Pancreas (tissue), 10 donors: Measurements from ENCODE around the gene ATRAID. TPM values are rescaled to one million over a fixed set of nuclear protein-coding genes. Genes with fewer than 3 reads are reported as not detected.

ENCODE experiments used
- ATAC-seq, 4 donors: fragments of 200-7000 bp; cut with Tn5 transposase; one replicate each; pipeline versions ENCODE4 v1.8.0 to v1.9.1; 2020; ENCODE audit warnings: mild to moderate bottlenecking in 4 of 4, moderate library complexity in 4 of 4
- DNase-seq, 6 donors: peaks; one replicate each; pipeline ENCODE4 v3.0.0-alpha.2; 2020
- FAIRE-seq: peaks from 2 replicates; lab custom pipeline; 2012; peaks lifted over from hg19 to GRCh38; lab: Jason Lieb, UNC
- H3K27ac ChIP-seq, 4 donors: fragments of 200-600 bp; sonication (generic); 1 replicate in 3 of 4; 2 replicates in 1 of 4; pipeline versions ENCODE4 v1.5.0 to v1.8.0; 2020
- H3K27me3 ChIP-seq, 4 donors: fragments of 200-600 bp; one replicate each; pipeline ENCODE4 v1.8.0; 2021
- H3K36me3 ChIP-seq, 3 donors: fragments of 200-600 bp; sonication (generic) in 1 of 3; one replicate each; pipeline versions ENCODE4 v1.5.0 to v1.8.0; 2020 to 2021
- H3K4me1 ChIP-seq, 3 donors: fragments of 200-600 bp; one replicate each; pipeline ENCODE4 v1.8.0; 2021
- H3K4me3 ChIP-seq, 4 donors: fragments of 200-600 bp; sonication (generic) in 2 of 4; one replicate each; pipeline versions ENCODE4 v1.5.0 to v1.8.0; 2020 to 2021
- H3K9me3 ChIP-seq, 4 donors: fragments of 200-600 bp; one replicate each; pipeline ENCODE4 v1.8.0; 2021
- CTCF ChIP-seq, 4 donors: fragments of 200-600 bp; sonication (generic) in 3 of 4; IDR thresholded peaks; one replicate each; pipeline versions ENCODE4 v1.5.0 to v1.8.0; 2021; ENCODE audit warnings: antibody characterized with exemption in 4 of 4
- WGBS, 2 donors: extraction: QIAGEN DNeasy Blood & Tissue Kit; methylation state at CpG; one replicate each; pipeline ENCODE4 v1.1.7; 2013; 5-methylcytosine and 5-hydroxymethylcytosine counted together
- intact Hi-C, 3 donors: fragments of 100-400 bp; cut with DNase I; formaldehyde crosslinking; loops; one replicate each; pipeline versions ENCODE4 v1.11.1 to v1.14.2; 2022
- polyA plus RNA-seq, 2 donors: library from polyadenylated mRNA; stranded (reverse); fragments of 200-250 nt; gene quantifications; one replicate each; pipeline ENCODE4 v1.2.3, GENCODE V29; 2013
- total RNA-seq, 6 donors: library from RNA; stranded (reverse); fragmentation: NEBNext Ultra II Directional in 4 of 6; extraction: Animal tissue kit (Norgen Biotek cat#: 25700) in 4 of 6; gene quantifications; one replicate each; pipeline versions ENCODE4 v1.2.1 to v1.2.4, GENCODE V29; 2021 to 2023
- donor health status: healthy with polysubstance abuse.
- donor health status: DM: no; HTN: no; CAD: no; lungs with moderate emphysema.
- donor health status: DM: no; HTN: no; CAD: no.
- donor health status: control.
- donor health status: control.
- donor health status: Bipolar disorder and iron deficiency.
- donor health status: DM: yes; HTN: yes; CAD: no.
- donor health status: DM: no; HTN: no; CAD: no.
- donor health status: DM: no; HTN: no; CAD: no.
- donor health status: DM: yes; HTN: yes; CAD: no.

The ATRAID gene
- total and polyA plus RNA-seq, 8 donors, result 38.9 to 106 (median 52.6) TPM

- H3K9me3 ChIP-seq, result no peaks in the 10 kb centered on the region
- no peak overlapping the region for H3K27ac ChIP-seq
- no peak overlapping the region for H3K4me3 ChIP-seq
- ATAC-seq (no peak), FAIRE-seq (no peak), DNase-seq (no peak)
- no peaks in the 10 kb centered on the region for H3K36me3 ChIP-seq
- H3K27me3 ChIP-seq, result peaks cover 0 to 6% (median 0%) of the 10 kb centered on the region in 4 donors
- no peak for TF ChIP-seq CTCF (IDR thresholded peaks at IDR 0.05)
- intact Hi-C loops, result no loop called here
- WGBS, 2 donors, result 77 to 88% methylated on average over 3 of the region's 3 CpGs
- H3K4me1 ChIP-seq, result no peaks in the 10 kb centered on the region
Observed at GRCh38 chr2:27178469-27178868, 33.4 kb upstream of the ATRAID start.

GRCh38 chr2:27179344-27180000, 32.4 kb upstream of the ATRAID start:
- TF ChIP-seq CTCF (IDR thresholded peaks at IDR 0.05), result no peak
- 32 to 38% methylated on average over 3 of the region's 3 CpGs for WGBS, 2 donors
- intact Hi-C loops, result no loop called here
- Histone ChIP-seq H3K27me3 (peaks cover 0 to 6% (median 0%) of the 10 kb centered on the region in 4 donors), H3K4me1 (no peaks in the 10 kb centered on the region), H3K27ac (no peak overlapping the region), H3K36me3 (no peaks in the 10 kb centered on the region), H3K4me3 (no peak overlapping the region), H3K9me3 (no peaks in the 10 kb centered on the region)
- DNase-seq (no peak), FAIRE-seq (no peak), ATAC-seq (no peak)

GRCh38 chr2:27182346-27182745, 29.5 kb upstream of the ATRAID start:
- intact Hi-C loops, result no loop called here
- Histone ChIP-seq H3K4me3 (no peak overlapping the region), H3K9me3 (no peaks in the 10 kb centered on the region), H3K27me3 (peaks cover 0 to 6% (median 0%) of the 10 kb centered on the region in 4 donors), H3K36me3 (no peaks in the 10 kb centered on the region), H3K4me1 (no peaks in the 10 kb centered on the region), H3K27ac (no peak overlapping the region)
- ATAC-seq (no peak), FAIRE-seq (no peak), DNase-seq (no peak)
- no peak for TF ChIP-seq CTCF (IDR thresholded peaks at IDR 0.05)
- 61 to 67% methylated on average over 4 of the region's 4 CpGs for WGBS, 2 donors

GRCh38 chr2:27184115-27184514, 27.7 kb upstream of the ATRAID start:
- no peak overlapping the region for H3K4me3 ChIP-seq
- DNase-seq (no peak), ATAC-seq (no peak), FAIRE-seq (no peak)
- no peaks in the 10 kb centered on the region for H3K4me1 ChIP-seq
- 58 to 66% methylated on average over 4 of the region's 4 CpGs for WGBS, 2 donors
- H3K27me3 ChIP-seq, result peaks cover 0 to 6% (median 0%) of the 10 kb centered on the region in 4 donors
- H3K9me3 ChIP-seq, result no peaks in the 10 kb centered on the region
- no peak overlapping the region for H3K27ac ChIP-seq
- no peak for TF ChIP-seq CTCF (IDR thresholded peaks at IDR 0.05)
- H3K36me3 ChIP-seq, result no peaks in the 10 kb centered on the region
- intact Hi-C loops, result no loop called here

- H3K27ac ChIP-seq, result peak overlapping the region in 1 of 4 donors; percentile 30
- FAIRE-seq (no peak), ATAC-seq (peak in 3 of 4 donors; percentile 53 to 62 (median 54)), DNase-seq (no peak)
- TF ChIP-seq CTCF (IDR thresholded peaks at IDR 0.05), result no peak
- no peaks in the 10 kb centered on the region for H3K4me1 ChIP-seq
- peaks cover 0 to 5% (median 0%) of the 10 kb centered on the region in 4 donors for H3K27me3 ChIP-seq
- H3K4me3 ChIP-seq, result no peak overlapping the region
- 28 to 42% methylated on average over 6 of the region's 6 CpGs for WGBS, 2 donors
- intact Hi-C loops, result no loop called here
- H3K9me3 ChIP-seq, result no peaks in the 10 kb centered on the region
- H3K36me3 ChIP-seq, result no peaks in the 10 kb centered on the region
Observed at GRCh38 chr2:27185331-27186026, 26.4 kb upstream of the ATRAID start.
